Measurements from ENCODE around the gene GDF3.

DNA sequence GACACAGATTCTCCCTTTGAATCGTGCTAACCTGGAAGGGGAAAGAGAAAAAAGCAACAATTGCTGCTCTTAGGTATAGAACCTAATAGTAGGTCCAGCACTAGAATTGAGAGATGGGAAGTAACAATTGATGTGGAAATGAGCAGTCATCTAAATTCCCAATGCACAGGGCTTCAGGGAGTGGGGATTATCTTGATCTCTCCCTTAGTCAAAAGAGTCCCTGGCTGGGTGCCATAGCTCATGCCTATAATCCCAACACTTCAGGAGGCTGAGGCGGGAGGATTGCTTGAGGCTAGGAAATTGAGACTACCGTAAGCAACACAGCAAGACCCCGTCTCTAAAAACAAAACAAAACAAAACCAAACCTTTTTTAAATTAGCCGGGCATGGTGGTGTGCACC lies 33.8 kb downstream of the GDF3 start:
- TF ChIP-seq, protein P1, sequence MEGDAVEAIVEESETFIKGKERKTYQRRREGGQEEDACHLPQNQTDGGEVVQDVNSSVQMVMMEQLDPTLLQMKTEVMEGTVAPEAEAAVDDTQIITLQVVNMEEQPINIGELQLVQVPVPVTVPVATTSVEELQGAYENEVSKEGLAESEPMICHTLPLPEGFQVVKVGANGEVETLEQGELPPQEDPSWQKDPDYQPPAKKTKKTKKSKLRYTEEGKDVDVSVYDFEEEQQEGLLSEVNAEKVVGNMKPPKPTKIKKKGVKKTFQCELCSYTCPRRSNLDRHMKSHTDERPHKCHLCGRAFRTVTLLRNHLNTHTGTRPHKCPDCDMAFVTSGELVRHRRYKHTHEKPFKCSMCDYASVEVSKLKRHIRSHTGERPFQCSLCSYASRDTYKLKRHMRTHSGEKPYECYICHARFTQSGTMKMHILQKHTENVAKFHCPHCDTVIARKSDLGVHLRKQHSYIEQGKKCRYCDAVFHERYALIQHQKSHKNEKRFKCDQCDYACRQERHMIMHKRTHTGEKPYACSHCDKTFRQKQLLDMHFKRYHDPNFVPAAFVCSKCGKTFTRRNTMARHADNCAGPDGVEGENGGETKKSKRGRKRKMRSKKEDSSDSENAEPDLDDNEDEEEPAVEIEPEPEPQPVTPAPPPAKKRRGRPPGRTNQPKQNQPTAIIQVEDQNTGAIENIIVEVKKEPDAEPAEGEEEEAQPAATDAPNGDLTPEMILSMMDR (conservative IDR thresholded peaks at IDR 0.05): no peak
- no peak for TF ChIP-seq ZFX (IDR thresholded peaks at IDR 0.05)
